Mesendoderm (in vitro differentiated cells): ENCODE results near the gene MARCHF10.
"Not testable (repeated sequence)": the region's sequence is repeated elsewhere in the genome, so short reads cannot be mapped to it uniquely, and the experiment has no call there.

Experiments
- DNase-seq: peaks from one replicate; pipeline ENCODE4 v3.0.0; 2013
- H2AK5ac ChIP-seq: 2 replicates; pipeline ENCODE4 v1.6.1; 2013; ENCODE audit warnings: low read length, inconsistent platforms
- H2BK120ac ChIP-seq: 2 replicates; pipeline ENCODE4 v1.6.1; 2013; ENCODE audit warnings: low read depth, mild to moderate bottlenecking, low read length, moderate library complexity, mixed read lengths
- H2BK15ac ChIP-seq: replicated peaks from 2 replicates; pipeline ENCODE4 v1.6.1; 2013; ENCODE audit warnings: low read depth, mild to moderate bottlenecking, moderate library complexity
- H2BK5ac ChIP-seq: 2 replicates; pipeline ENCODE4 v1.6.1; 2013; ENCODE audit warnings: low read length, inconsistent platforms
- H3K18ac ChIP-seq: 2 replicates; pipeline ENCODE4 v1.6.1; 2013; ENCODE audit warnings: mild to moderate bottlenecking, low read length, mixed read lengths
- H3K23ac ChIP-seq: one replicate; pipeline ENCODE4 v1.6.1; 2013; ENCODE audit warnings: low read length
- H3K27ac ChIP-seq: 2 replicates; pipeline ENCODE4 v1.5.1; 2013; ENCODE audit warnings: low read depth, mild to moderate bottlenecking, inconsistent platforms, low read length, moderate library complexity
- H3K27me3 ChIP-seq: 2 replicates; pipeline ENCODE4 v1.6.1; 2013; ENCODE audit warnings: low read length, control low read depth, mild to moderate bottlenecking, inconsistent platforms; ENCODE audit not compliant: insufficient read depth, poor library complexity
- H3K36me3 ChIP-seq: 2 replicates; pipeline ENCODE4 v1.6.1; 2013; ENCODE audit warnings: low read length, inconsistent platforms; ENCODE audit not compliant: control insufficient read depth, insufficient read depth
- H3K4ac ChIP-seq: one replicate; pipeline ENCODE4 v1.6.1; 2013; ENCODE audit warnings: low read depth, mild to moderate bottlenecking, low read length, moderate library complexity
- H3K4me1 ChIP-seq: 2 replicates; pipeline ENCODE4 v1.6.1; 2013; ENCODE audit warnings: low read depth, low read length, inconsistent platforms; ENCODE audit not compliant: control insufficient read depth
- H3K4me2 ChIP-seq: 2 replicates; pipeline ENCODE4 v1.6.1; 2013; ENCODE audit warnings: low read length
- H3K4me3 ChIP-seq: 2 replicates; pipeline ENCODE4 v1.5.1; 2013; ENCODE audit warnings: mild to moderate bottlenecking, low read length
- H3K56ac ChIP-seq: one replicate; pipeline ENCODE4 v1.6.1; 2013; ENCODE audit warnings: low read length
- H3K79me1 ChIP-seq: 2 replicates; pipeline ENCODE4 v1.6.1; 2013; ENCODE audit warnings: low read length, inconsistent platforms
- H3K79me2 ChIP-seq: 2 replicates; pipeline ENCODE4 v1.6.1; 2013; ENCODE audit warnings: mild to moderate bottlenecking, low read length; ENCODE audit not compliant: control insufficient read depth, insufficient read depth
- H3K9ac ChIP-seq: 2 replicates; pipeline ENCODE4 v1.6.1; 2013; ENCODE audit warnings: low read length, inconsistent platforms
- H4K5ac ChIP-seq: one replicate; pipeline ENCODE4 v1.6.1; 2013; ENCODE audit warnings: low read length
- H4K8ac ChIP-seq: one replicate; pipeline ENCODE4 v1.6.1; 2013; ENCODE audit warnings: low read depth, mild to moderate bottlenecking, control low read depth, low read length, moderate library complexity
- WGBS: extraction: QIAGEN DNeasy Blood & Tissue Kit; methylation state at CpG from one replicate; pipeline ENCODE4 v1.1.7; 2013; ENCODE audit warnings: low lambda C conversion rate, missing lambda C conversion rate; ENCODE audit not compliant: insufficient coverage; ENCODE audit errors: extremely low coverage; 5-methylcytosine and 5-hydroxymethylcytosine counted together

Gene MARCHF10

DNA sequence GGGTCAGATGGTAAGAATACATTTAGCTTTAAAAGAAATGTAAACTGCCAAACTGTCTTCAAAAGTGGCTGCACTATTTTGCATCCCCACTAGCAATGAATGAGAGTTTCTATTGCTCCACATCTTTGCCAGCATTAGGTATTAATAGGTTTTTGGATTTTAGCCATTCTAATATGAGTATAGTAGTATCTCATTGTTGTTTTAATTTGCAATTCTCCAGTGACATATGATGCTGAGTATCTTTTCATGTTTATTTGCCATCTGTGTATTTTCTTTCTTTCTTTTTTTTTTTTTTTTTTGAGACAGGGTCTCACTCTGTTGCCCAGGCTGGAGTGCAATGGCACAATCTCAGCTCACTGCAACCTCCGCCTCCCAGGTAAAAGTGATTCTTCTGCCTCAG, 24.3 kb upstream of the MARCHF10 start:
- no CpG with 5 or more reads among the region's 1 CpG for WGBS
- H3K4me1 ChIP-seq, result no peaks in the 10 kb centered on the region
- no peaks in the 10 kb centered on the region for H3K79me1 ChIP-seq
- no peaks in the 10 kb centered on the region for H3K27me3 ChIP-seq
- no peak overlapping the region for H3K56ac ChIP-seq
- H3K4ac ChIP-seq, result no peak overlapping the region
- no peaks in the 10 kb centered on the region for H3K36me3 ChIP-seq
- no peak overlapping the region for H3K4me2 ChIP-seq
- H2BK120ac ChIP-seq, result no peak overlapping the region
- H3K27ac ChIP-seq, result no peak overlapping the region
- no peak overlapping the region for H2BK5ac ChIP-seq
- no peak overlapping the region for H4K5ac ChIP-seq
- no peak overlapping the region for H3K23ac ChIP-seq
- DNase-seq, result no peak
- H3K79me2 ChIP-seq, result no peaks in the 10 kb centered on the region
- no peak overlapping the region for H2AK5ac ChIP-seq
- no peak overlapping the region for H3K4me3 ChIP-seq
- H3K18ac ChIP-seq, result no peak overlapping the region
- H2BK15ac ChIP-seq, result no peak overlapping the region
- H3K9ac ChIP-seq, result no peak overlapping the region
- no peak overlapping the region for H4K8ac ChIP-seq

DNA sequence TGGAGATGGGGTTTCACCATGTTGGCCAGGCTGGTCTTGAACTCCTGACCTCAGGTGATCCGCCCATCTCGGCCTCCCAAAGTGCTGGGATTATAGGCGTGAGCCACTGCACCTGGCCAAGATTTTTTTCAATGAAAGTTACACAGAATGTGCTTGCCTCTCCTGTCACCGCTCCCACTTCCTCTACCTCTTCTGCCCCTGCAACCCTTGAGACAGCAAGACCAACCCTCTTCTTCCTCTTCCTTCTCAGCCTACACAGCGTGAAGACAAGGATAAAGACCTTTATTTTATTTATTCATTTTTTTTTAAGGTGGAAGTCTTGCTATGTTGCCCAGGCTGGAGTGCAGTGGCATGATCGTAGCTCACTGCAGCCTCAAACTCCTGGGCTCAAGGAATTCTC, 23.0 kb upstream of the MARCHF10 start:
- not testable (repeated sequence) for H3K4me3 ChIP-seq, H3K56ac ChIP-seq, H3K79me1 ChIP-seq, H3K4ac ChIP-seq, H3K27me3 ChIP-seq, H3K4me2 ChIP-seq, H3K27ac ChIP-seq, H2BK5ac ChIP-seq, H3K4me1 ChIP-seq, DNase-seq, H3K18ac ChIP-seq, H3K79me2 ChIP-seq, H3K9ac ChIP-seq, H4K8ac ChIP-seq, H4K5ac ChIP-seq, H2BK15ac ChIP-seq, H3K36me3 ChIP-seq, H2BK120ac ChIP-seq, H3K23ac ChIP-seq, H2AK5ac ChIP-seq
- no CpG with 5 or more reads among the region's 6 CpGs for WGBS

DNA sequence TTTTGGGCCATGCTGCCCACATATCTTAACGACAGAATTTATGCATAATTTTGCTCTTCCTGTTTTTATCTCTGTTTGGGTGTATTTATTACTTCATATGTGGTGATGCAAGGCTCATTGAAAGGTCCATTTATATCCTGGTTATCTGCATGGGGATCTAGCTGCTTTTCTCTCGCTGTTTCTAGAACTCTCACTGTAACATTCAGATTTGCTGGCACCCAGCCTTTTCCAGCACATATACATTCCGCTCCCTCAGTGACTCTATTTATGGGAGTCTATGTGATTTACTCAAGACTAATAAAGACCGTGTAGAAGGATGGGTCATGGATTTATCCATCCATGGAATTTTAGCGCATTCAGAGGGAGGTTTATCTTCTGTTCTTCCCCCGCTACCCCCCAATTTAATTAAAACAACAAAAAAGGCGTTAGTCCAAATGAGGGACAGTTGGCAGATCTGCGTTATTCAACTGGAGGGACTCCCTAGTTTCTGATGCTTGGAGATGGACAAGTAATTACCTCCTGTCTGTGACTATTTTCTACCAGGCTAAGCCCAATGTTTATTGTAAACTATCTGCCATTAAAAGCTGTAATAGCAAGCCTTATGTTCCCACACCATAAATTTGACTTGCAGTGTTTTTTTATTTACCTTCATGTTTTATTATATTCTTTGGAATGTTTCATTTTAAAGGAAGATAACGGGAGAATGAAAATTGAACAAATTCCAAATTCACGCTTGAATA, 19.8 kb upstream of the MARCHF10 start:
- no peak for DNase-seq

DNA sequence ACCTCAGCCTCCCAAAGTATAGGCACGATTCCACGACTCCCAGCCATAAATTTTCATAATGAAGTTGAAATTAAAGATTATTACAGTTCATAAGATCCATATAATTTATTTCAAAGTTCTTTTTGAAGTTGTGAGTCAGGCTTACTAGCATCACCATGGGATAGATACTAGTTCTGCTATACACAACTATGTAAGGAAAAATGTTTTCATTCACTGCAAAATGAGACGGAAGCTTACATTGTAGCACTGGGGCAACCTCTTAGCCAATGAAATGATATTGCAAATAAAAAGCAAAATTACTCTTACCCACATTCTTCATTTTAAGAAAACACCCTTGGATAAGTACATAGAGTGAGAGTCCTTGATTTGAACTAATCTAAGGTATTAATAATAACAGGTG, 18.8 kb upstream of the MARCHF10 start:
- Histone ChIP-seq H3K4me3 (no peak overlapping the region), H3K36me3 (no peaks in the 10 kb centered on the region), H3K4ac (no peak overlapping the region), H3K56ac (no peak overlapping the region), H3K4me2 (no peak overlapping the region), H2BK15ac (no peak overlapping the region), H2BK5ac (no peak overlapping the region), H3K79me2 (no peaks in the 10 kb centered on the region), H3K27ac (no peak overlapping the region), H2BK120ac (no peak overlapping the region), H3K18ac (no peak overlapping the region), H4K8ac (no peak overlapping the region), H3K27me3 (no peaks in the 10 kb centered on the region), H3K4me1 (peaks cover 2% of the 10 kb centered on the region), H4K5ac (no peak overlapping the region), H3K9ac (no peak overlapping the region), H3K23ac (no peak overlapping the region), H3K79me1 (no peaks in the 10 kb centered on the region), H2AK5ac (no peak overlapping the region)
- no CpG with 5 or more reads among the region's 3 CpGs for WGBS
- no peak for DNase-seq

More for the DNA sequence above, 19.8 kb upstream of the MARCHF10 start:
- no peaks in the 10 kb centered on the region for H3K79me1 ChIP-seq
- H3K27me3 ChIP-seq, result no peaks in the 10 kb centered on the region
- no peak overlapping the region for H3K9ac ChIP-seq
- H3K56ac ChIP-seq, result no peak overlapping the region
- H3K27ac ChIP-seq, result no peak overlapping the region
- no peak overlapping the region for H2BK120ac ChIP-seq
- no CpG with 5 or more reads among the region's 10 CpGs for WGBS
- no peak overlapping the region for H4K5ac ChIP-seq
- H3K4ac ChIP-seq, result no peak overlapping the region
- no peak overlapping the region for H2AK5ac ChIP-seq
- no peak overlapping the region for H2BK15ac ChIP-seq
- H3K18ac ChIP-seq, result no peak overlapping the region
- peaks cover 2% of the 10 kb centered on the region for H3K4me1 ChIP-seq
- H3K36me3 ChIP-seq, result no peaks in the 10 kb centered on the region
- H2BK5ac ChIP-seq, result no peak overlapping the region
- no peaks in the 10 kb centered on the region for H3K79me2 ChIP-seq
- no peak overlapping the region for H3K23ac ChIP-seq
- H4K8ac ChIP-seq, result no peak overlapping the region
- H3K4me2 ChIP-seq, result no peak overlapping the region
- H3K4me3 ChIP-seq, result no peak overlapping the region

DNA sequence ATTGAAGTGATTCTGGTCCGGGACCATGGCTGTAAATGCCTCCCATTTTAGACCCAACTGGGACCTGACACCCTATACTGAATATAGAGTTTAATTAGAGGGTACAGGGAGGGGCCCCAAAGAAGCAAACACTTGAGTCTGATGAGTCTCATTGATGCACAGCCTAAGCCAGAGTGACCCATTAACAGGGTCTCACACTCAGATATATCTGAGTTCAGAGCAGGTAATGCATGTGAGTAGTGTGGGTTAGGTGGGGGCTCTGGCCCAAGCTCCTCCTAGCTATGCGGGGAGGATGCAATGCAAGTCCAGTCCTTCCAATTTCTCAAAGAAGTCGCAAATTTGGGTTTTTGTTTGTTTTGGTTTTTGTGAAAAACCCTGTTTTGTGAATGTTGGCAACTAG, 17.1 kb upstream of the MARCHF10 start:
- H3K79me2 ChIP-seq, result no peaks in the 10 kb centered on the region
- peak; percentile 18 for DNase-seq
- H4K8ac ChIP-seq, result no peak overlapping the region
- H2BK15ac ChIP-seq, result no peak overlapping the region
- H3K79me1 ChIP-seq, result no peaks in the 10 kb centered on the region
- H3K4me1 ChIP-seq, result peaks cover 2% of the 10 kb centered on the region
- no peaks in the 10 kb centered on the region for H3K27me3 ChIP-seq
- H3K9ac ChIP-seq, result no peak overlapping the region
- no CpG with 5 or more reads among the region's 3 CpGs for WGBS
- peak overlapping the region; percentile 31 for H3K18ac ChIP-seq
- H3K4me2 ChIP-seq, result no peak overlapping the region
- no peak overlapping the region for H4K5ac ChIP-seq
- peak overlapping the region; percentile 57 for H3K27ac ChIP-seq
- H2BK120ac ChIP-seq, result no peak overlapping the region
- H3K56ac ChIP-seq, result no peak overlapping the region
- H3K4ac ChIP-seq, result no peak overlapping the region
- no peaks in the 10 kb centered on the region for H3K36me3 ChIP-seq
- H2BK5ac ChIP-seq, result no peak overlapping the region
- H3K23ac ChIP-seq, result no peak overlapping the region
- H3K4me3 ChIP-seq, result no peak overlapping the region
- no peak overlapping the region for H2AK5ac ChIP-seq
